Measurements from ENCODE around the gene NDUFAF8. TPM values are rescaled to one million over a fixed set of nuclear protein-coding genes. Genes with fewer than 3 reads are reported as not detected.

The NDUFAF8 gene
- total RNA-seq, 4 donors from 2014 or later, result 16.9 to 38.4 (median 22.3) TPM

DNA sequence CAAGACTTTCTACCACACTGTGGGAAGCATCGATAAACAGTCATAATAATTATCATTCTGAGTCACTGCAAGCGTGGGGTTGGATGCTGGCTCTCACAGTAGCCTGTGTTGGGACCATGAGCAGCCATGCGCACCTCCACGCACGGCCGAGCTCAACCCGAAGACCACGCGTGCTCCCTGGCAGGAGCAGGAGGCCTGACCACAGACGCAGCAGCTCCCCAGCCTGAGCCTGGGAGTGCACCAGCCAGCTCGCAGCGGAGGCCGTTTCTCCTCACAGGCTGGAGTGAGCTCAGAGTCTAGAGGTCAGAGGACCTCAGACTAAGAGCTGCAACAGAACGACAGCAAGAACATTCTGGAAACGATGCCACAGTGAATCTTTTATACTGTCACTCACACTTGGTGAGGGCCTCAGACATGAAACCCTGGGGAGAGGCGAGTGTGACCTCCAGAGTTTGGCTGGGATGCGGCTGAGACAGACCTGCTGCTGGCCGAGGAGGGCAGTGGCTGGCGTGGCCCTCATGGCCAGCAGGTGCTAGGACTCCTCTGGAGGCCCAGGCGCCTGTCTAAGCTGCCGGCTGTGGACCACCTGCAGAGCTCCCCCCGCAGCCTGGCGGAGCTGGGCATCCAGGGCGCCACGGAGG is 6.0 kb downstream of the NDUFAF8 start:
- no peak overlapping the region for H3K27ac ChIP-seq
- no peak for ATAC-seq
- H3K9me3 ChIP-seq, result no peaks in the 10 kb centered on the region
- peaks cover 0 to 25% (median 5%) of the 10 kb centered on the region in 3 donors for H3K4me1 ChIP-seq
- TF ChIP-seq EP300 (IDR thresholded peaks at IDR 0.05) (no peak), POLR2AphosphoS5 (IDR thresholded peaks at IDR 0.05) (no peak)
- no peak overlapping the region for H3K4me3 ChIP-seq
- no peaks in the 10 kb centered on the region for H3K27me3 ChIP-seq
- H3K36me3 ChIP-seq, result peaks cover 0 to 53% of the 10 kb centered on the region in 2 donors
- WGBS, 2 donors (ENCODE audit: low coverage in 1 of 2), result 80 to 100% methylated on average over 1 to 2 of the region's 25 CpGs

DNA sequence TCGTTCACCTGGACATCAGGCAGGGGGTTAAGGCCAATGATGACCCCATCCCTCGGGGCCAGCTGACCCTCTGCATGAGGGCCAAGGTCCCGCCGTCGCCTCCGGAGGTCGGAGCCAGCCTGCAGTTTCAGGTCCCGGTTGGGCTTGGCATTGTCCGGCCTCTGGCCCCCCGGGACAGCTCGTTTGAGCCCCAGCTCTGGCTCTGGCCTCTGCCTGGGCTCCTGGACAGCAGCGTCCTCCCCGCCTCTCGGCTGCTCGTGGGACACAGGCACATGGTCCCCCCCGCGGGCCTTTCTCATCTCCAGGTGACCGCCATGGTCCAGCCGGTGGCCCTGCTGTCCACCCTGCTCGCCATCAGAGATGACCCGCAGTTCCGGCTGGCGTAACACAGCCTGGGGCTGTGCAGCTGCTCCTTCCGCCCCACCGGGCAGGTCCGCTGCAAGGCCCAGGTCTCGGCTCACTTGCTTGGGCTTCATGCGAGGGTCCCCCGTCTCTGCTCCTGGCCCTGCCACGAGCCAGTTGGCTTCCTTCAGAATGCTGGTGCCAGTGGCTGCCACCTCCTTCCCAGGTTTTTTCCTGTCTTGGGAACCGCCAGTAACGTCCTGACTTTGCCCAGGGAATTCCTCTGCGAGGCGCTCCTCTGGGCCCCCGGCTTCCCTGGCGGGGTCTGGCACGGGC is 6.7 kb downstream of the NDUFAF8 start:
- H3K36me3 ChIP-seq, result peaks cover 0 to 60% of the 10 kb centered on the region in 2 donors
- 93% methylated on average over 2 of the region's 37 CpGs; no CpG with 5 or more reads in 1 of the 2 donors for WGBS, 2 donors (ENCODE audit: low coverage in 1 of 2)
- TF ChIP-seq, protein P1, sequence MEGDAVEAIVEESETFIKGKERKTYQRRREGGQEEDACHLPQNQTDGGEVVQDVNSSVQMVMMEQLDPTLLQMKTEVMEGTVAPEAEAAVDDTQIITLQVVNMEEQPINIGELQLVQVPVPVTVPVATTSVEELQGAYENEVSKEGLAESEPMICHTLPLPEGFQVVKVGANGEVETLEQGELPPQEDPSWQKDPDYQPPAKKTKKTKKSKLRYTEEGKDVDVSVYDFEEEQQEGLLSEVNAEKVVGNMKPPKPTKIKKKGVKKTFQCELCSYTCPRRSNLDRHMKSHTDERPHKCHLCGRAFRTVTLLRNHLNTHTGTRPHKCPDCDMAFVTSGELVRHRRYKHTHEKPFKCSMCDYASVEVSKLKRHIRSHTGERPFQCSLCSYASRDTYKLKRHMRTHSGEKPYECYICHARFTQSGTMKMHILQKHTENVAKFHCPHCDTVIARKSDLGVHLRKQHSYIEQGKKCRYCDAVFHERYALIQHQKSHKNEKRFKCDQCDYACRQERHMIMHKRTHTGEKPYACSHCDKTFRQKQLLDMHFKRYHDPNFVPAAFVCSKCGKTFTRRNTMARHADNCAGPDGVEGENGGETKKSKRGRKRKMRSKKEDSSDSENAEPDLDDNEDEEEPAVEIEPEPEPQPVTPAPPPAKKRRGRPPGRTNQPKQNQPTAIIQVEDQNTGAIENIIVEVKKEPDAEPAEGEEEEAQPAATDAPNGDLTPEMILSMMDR (IDR thresholded peaks at IDR 0.05), result no peak
- no peak for TF ChIP-seq POLR2A (IDR thresholded peaks at IDR 0.05)
- ATAC-seq, result no peak
- no peak overlapping the region for H3K27ac ChIP-seq
- no peaks in the 10 kb centered on the region for H3K27me3 ChIP-seq
- H3K4me1 ChIP-seq, result peaks cover 0 to 18% (median 0%) of the 10 kb centered on the region in 3 donors
- no peak overlapping the region for H3K4me3 ChIP-seq
- no peaks in the 10 kb centered on the region for H3K9me3 ChIP-seq

DNA sequence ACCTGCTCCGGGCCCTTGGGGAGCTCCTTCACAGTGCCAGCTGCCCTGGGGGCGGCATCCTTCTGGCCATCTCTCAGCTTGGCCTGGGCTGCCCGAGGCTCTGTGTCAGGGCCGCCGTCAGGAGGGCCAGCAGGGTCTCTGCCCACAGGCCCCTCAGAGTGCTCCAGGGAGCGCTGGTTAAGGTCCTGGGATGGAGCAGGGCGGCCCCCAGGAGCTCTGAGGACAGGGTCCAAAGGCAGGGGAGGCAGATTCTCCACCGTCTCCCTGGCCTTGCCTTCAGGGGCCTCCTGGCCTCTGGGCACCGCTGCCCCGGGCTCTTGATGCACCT is 7.2 kb downstream of the NDUFAF8 start:
- no peaks in the 10 kb centered on the region for H3K27me3 ChIP-seq
- WGBS, 2 donors (ENCODE audit: low coverage in 1 of 2), result no CpG with 5 or more reads among the region's 10 CpGs
- no peak overlapping the region for H3K27ac ChIP-seq
- no peak overlapping the region for H3K4me3 ChIP-seq
- TF ChIP-seq POLR2AphosphoS5 (IDR thresholded peaks at IDR 0.05) (no peak), EP300 (IDR thresholded peaks at IDR 0.05) (no peak), POLR2A (IDR thresholded peaks at IDR 0.05) (no peak)
- TF ChIP-seq, protein P1 (IDR thresholded peaks at IDR 0.05), result no peak
- peaks cover 0 to 17% (median 0%) of the 10 kb centered on the region in 3 donors for H3K4me1 ChIP-seq
- H3K9me3 ChIP-seq, result no peaks in the 10 kb centered on the region
- ATAC-seq, result no peak
- H3K36me3 ChIP-seq, result peaks cover 0 to 60% of the 10 kb centered on the region in 2 donors

DNA sequence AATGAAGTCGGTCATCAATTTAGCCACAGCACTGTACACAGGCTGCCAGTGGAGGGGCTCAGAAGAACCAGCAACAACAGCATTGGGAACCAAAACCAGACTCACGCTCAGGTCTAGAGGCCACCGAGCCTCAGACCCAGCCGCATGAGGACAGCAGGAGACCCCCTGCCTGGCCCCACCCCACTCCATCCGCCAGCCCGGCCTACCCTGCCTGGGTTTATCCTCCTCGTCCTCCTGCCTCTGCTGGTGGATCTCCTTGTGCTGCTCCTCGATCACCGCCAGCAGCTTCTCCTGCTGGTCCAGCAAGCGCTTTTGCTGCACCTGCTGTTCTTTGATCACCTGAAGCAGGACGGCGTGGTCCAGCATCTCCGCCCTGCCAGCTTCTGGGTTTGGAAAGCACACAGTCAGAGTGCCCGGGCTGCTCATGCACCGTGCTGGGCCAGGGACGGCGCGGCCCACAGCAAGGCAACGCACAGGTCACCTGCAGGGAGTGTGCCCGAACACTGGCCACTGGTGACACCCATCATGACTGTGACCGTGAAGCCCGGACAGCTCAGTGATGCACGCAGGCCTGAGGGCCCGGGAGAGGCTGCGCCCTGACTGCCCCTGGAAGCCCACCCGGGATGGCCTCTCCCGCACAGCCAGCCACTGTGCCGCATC is 7.7 kb downstream of the NDUFAF8 start:
- TF ChIP-seq EP300 (IDR thresholded peaks at IDR 0.05) (no peak), POLR2AphosphoS5 (IDR thresholded peaks at IDR 0.05) (no peak), POLR2A (IDR thresholded peaks at IDR 0.05) (no peak)
- TF ChIP-seq, protein P1 (IDR thresholded peaks at IDR 0.05), result no peak
- Histone ChIP-seq H3K27me3 (no peaks in the 10 kb centered on the region), H3K4me3 (no peak overlapping the region), H3K9me3 (no peaks in the 10 kb centered on the region), H3K27ac (no peak overlapping the region), H3K36me3 (peaks cover 0 to 62% of the 10 kb centered on the region in 2 donors), H3K4me1 (peaks cover 0 to 17% (median 0%) of the 10 kb centered on the region in 3 donors)
- 86 to 96% methylated on average over 4 to 5 of the region's 28 CpGs for WGBS, 2 donors (ENCODE audit: low coverage in 1 of 2)
- ATAC-seq, result no peak

DNA sequence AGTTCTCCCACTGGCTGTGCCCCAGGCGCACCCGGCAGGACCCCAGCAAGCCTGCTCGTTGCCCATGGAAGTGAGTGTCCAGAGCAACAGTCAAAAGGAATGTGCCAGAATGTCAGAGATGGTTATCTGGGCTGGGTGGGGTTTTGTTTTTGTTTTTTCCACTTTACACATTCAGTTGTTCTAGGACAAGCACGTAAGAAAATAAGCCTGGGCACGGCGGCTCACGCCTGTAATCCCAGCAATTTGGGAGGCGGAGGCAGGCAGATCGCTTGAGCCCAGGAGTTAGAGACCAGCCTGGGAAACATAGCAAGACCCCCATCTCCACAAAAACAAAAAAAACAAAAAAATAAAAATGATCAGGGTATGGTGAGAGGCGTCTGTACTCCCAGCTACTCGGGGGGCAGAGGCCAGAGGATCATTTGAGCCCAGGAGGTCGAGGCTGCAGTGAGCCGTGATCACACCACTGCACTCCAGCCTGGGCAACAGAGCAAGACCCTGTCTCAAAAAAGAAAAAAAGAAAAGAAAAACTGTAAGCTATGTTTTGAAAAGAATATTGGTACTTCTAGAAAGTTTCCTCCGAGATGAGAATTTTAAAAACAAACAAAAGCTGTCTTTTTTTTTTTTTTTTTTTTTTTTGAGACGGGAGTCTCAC is 8.3 kb downstream of the NDUFAF8 start:
- Histone ChIP-seq H3K9me3 (no peaks in the 10 kb centered on the region), H3K36me3 (peaks cover 0 to 68% of the 10 kb centered on the region in 2 donors), H3K4me3 (no peak overlapping the region), H3K27ac (no peak overlapping the region), H3K27me3 (no peaks in the 10 kb centered on the region), H3K4me1 (peaks cover 0 to 17% (median 0%) of the 10 kb centered on the region in 3 donors)
- ATAC-seq, result no peak
- TF ChIP-seq, protein P1 (IDR thresholded peaks at IDR 0.05), result no peak
- TF ChIP-seq POLR2AphosphoS5 (IDR thresholded peaks at IDR 0.05) (no peak), POLR2A (IDR thresholded peaks at IDR 0.05) (no peak), EP300 (IDR thresholded peaks at IDR 0.05) (no peak)
- 70 to 84% methylated on average over 5 to 10 of the region's 15 CpGs for WGBS, 2 donors (ENCODE audit: low coverage in 1 of 2)

All from gastroesophageal sphincter (tissue), 4 donors.